Measurements from ENCODE around the gene CHRNB4.

The CHRNB4 gene

GRCh38 chr15:78667578-78668236 lies 26.7 kb upstream of the CHRNB4 start:
- DNase-seq (ENCODE audit: low spot score), result no peak

GRCh38 chr15:78666010-78666409 lies 25.0 kb upstream of the CHRNB4 start:
- no peak for DNase-seq (ENCODE audit: low spot score)

- no peak for DNase-seq (ENCODE audit: low spot score)
Measured at GRCh38 chr15:78663703-78664102, 22.7 kb upstream of the CHRNB4 start.

GRCh38 chr15:78662028-78662427 lies 21.0 kb upstream of the CHRNB4 start:
- no peak for DNase-seq (ENCODE audit: low spot score)

- no peak for DNase-seq (ENCODE audit: low spot score)
Measured at GRCh38 chr15:78661001-78661400, 20.0 kb upstream of the CHRNB4 start.

- DNase-seq (ENCODE audit: low spot score), result no peak
Measured at GRCh38 chr15:78660584-78660983, 19.6 kb upstream of the CHRNB4 start.

- DNase-seq (ENCODE audit: low spot score), result no peak
Measured at GRCh38 chr15:78658823-78659222, 17.8 kb upstream of the CHRNB4 start.

GRCh38 chr15:78654272-78654671 lies 13.3 kb upstream of the CHRNB4 start:
- DNase-seq (ENCODE audit: low spot score), result no peak

GRCh38 chr15:78651930-78652615 lies 11.1 kb upstream of the CHRNB4 start:
- no peak for DNase-seq (ENCODE audit: low spot score)

GRCh38 chr15:78651007-78651406 lies 10.0 kb upstream of the CHRNB4 start:
- DNase-seq (ENCODE audit: low spot score), result no peak

- no peak for DNase-seq (ENCODE audit: low spot score)
Measured at GRCh38 chr15:78650022-78650421, 9.0 kb upstream of the CHRNB4 start.

- DNase-seq (ENCODE audit: low spot score), result no peak
Measured at GRCh38 chr15:78645009-78645408, 4.0 kb upstream of the CHRNB4 start.

GRCh38 chr15:78642331-78642730 lies 1.3 kb upstream of the CHRNB4 start:
- DNase-seq (ENCODE audit: low spot score), result no peak

- no peak for DNase-seq (ENCODE audit: low spot score)
Measured at GRCh38 chr15:78641749-78642275, 802 bp upstream of the CHRNB4 start.

- DNase-seq (ENCODE audit: low spot score), result no peak
Measured at GRCh38 chr15:78640527-78641101, 396 bp downstream of the CHRNB4 start.

- DNase-seq (ENCODE audit: low spot score), result peak; percentile 59
Measured at GRCh38 chr15:78638658-78639314, 2.2 kb downstream of the CHRNB4 start.

- DNase-seq (ENCODE audit: low spot score), result no peak
Measured at GRCh38 chr15:78637776-78638435, 3.1 kb downstream of the CHRNB4 start.

- no peak for DNase-seq (ENCODE audit: low spot score)
Measured at GRCh38 chr15:78636378-78636859, 4.6 kb downstream of the CHRNB4 start.

GRCh38 chr15:78635346-78635745 lies 5.7 kb downstream of the CHRNB4 start:
- DNase-seq (ENCODE audit: low spot score), result no peak

GRCh38 chr15:78634210-78635145 lies 6.5 kb downstream of the CHRNB4 start:
- no peak for DNase-seq (ENCODE audit: low spot score)

GRCh38 chr15:78633348-78633747 lies 7.7 kb downstream of the CHRNB4 start:
- no peak for DNase-seq (ENCODE audit: low spot score)

All from cerebellar cortex (tissue), 1 donor.